GM23338 (cell line): ENCODE data around the gene CD38.

Source experiments
- CTCF ChIP-seq, 2 experiments: fragments of 200-600 bp in 1 of 2; sonication (generic) in 1 of 2; conservative IDR thresholded peaks; 2 replicates each; pipeline versions ENCODE4 v1.5.1 to v1.6.1; 2016 to 2017; ENCODE audit warnings: antibody characterized with exemption in 2 of 2, low read depth in 2 of 2, mild to moderate bottlenecking in 2 of 2, moderate library complexity in 1 of 2
- EZH2 ChIP-seq: fragments of 200-600 bp; sonication (generic); IDR thresholded peaks from one replicate; pipeline ENCODE4 v1.8.0; 2017; ENCODE audit warnings: antibody characterized with exemption, mild to moderate bottlenecking, low read depth; ENCODE audit not compliant: unreplicated experiment
- EZH2phosphoT487 ChIP-seq: fragments of 200-600 bp; sonication (generic); IDR thresholded peaks from one replicate; pipeline ENCODE4 v1.8.1; 2018; ENCODE audit warnings: antibody characterized with exemption; ENCODE audit not compliant: unreplicated experiment
- JUNB ChIP-seq: IDR thresholded peaks from one replicate; pipeline ENCODE4 v1.6.1; 2016; ENCODE audit warnings: antibody characterized with exemption; ENCODE audit not compliant: unreplicated experiment
- NANOG ChIP-seq: IDR thresholded peaks from 2 replicates; pipeline ENCODE4 v1.6.1; 2016; ENCODE audit warnings: antibody characterized with exemption, borderline replicate concordance
- POLR2AphosphoS5 ChIP-seq: IDR thresholded peaks from 2 replicates; pipeline ENCODE4 v1.6.1; 2016; ENCODE audit warnings: antibody characterized with exemption, low read depth
- STAT1 ChIP-seq: IDR thresholded peaks from one replicate; pipeline ENCODE4 v1.6.1; 2016; ENCODE audit warnings: antibody characterized with exemption; ENCODE audit not compliant: unreplicated experiment

GRCh38 chr4:15794426-15794825, 16.3 kb downstream of the CD38 start:
- TF ChIP-seq CTCF (conservative IDR thresholded peaks at IDR 0.05; ENCODE audit: low read depth in 2 of 2) (no peak), EZH2 (no peak), POLR2AphosphoS5 (no peak), EZH2phosphoT487 (no peak), NANOG (no peak), STAT1 (no peak), JUNB (no peak)
